Natural killer cell (primary cell): ENCODE results near the gene PRKAA2. TPM values are rescaled to one million over a fixed set of nuclear protein-coding genes. Genes with fewer than 3 reads are reported as not detected.

ENCODE experiments used
- ATAC-seq, 3 donors: fragments of 150-1000 bp in 2 of 3; fragments of 200-7000 bp in 1 of 3; cut with Tn5 transposase; 1 replicate in 1 of 3; 2 replicates in 2 of 3; pipeline ENCODE4 v1.10.0; 2021; ENCODE audit warnings: mild to moderate bottlenecking in 2 of 3, moderate library complexity in 2 of 3
- DNase-seq, 2 donors: peaks; one replicate each; pipeline versions ENCODE4 v3.0.0 to v3.0.0-alpha.2; 2013 to 2021; ENCODE audit warnings: mixed read lengths in 1 of 2
- H3K27ac ChIP-seq: one replicate; pipeline ENCODE4 v1.5.1; 2013; ENCODE audit warnings: mild to moderate bottlenecking, low read length
- H3K27me3 ChIP-seq: one replicate; pipeline ENCODE4 v1.6.1; 2013; ENCODE audit warnings: low read length; ENCODE audit not compliant: control insufficient read depth, insufficient read depth
- H3K36me3 ChIP-seq: one replicate; pipeline ENCODE4 v1.6.1; 2013; ENCODE audit warnings: low read length; ENCODE audit not compliant: control insufficient read depth, insufficient read depth
- H3K4me1 ChIP-seq: one replicate; pipeline ENCODE4 v1.6.1; 2013; ENCODE audit warnings: low read length; ENCODE audit not compliant: control insufficient read depth, insufficient read depth
- H3K4me3 ChIP-seq: one replicate; pipeline ENCODE4 v1.5.1; 2013; ENCODE audit warnings: low read length
- H3K9me3 ChIP-seq: one replicate; pipeline ENCODE4 v1.6.1; 2013; ENCODE audit warnings: low read length; ENCODE audit not compliant: control insufficient read depth, insufficient read depth
- H3K27ac Mint-ChIP-seq, 2 donors: one replicate each; pipeline ENCODE4 v1.8.0; 2022; ENCODE audit warnings: mild to moderate bottlenecking in 2 of 2, mixed read lengths in 2 of 2, moderate library complexity in 1 of 2
- H3K27me3 Mint-ChIP-seq, 2 donors: one replicate each; pipeline ENCODE4 v1.8.0; 2022; ENCODE audit warnings: low read depth in 2 of 2, mixed read lengths in 2 of 2
- H3K36me3 Mint-ChIP-seq: one replicate; pipeline ENCODE4 v1.8.0; 2022; ENCODE audit warnings: mixed read lengths
- H3K4me1 Mint-ChIP-seq, 2 donors: one replicate each; pipeline ENCODE4 v1.8.0; 2022; ENCODE audit warnings: mixed read lengths in 2 of 2
- H3K4me3 Mint-ChIP-seq: one replicate; pipeline ENCODE4 v1.8.0; 2022; ENCODE audit warnings: mild to moderate bottlenecking, moderate library complexity, mixed read lengths
- H3K9me3 Mint-ChIP-seq, 2 donors: one replicate each; pipeline ENCODE4 v1.8.0; 2022; ENCODE audit warnings: mixed read lengths in 2 of 2
- CTCF ChIP-seq: fragments of 200-600 bp; IDR thresholded peaks from one replicate; pipeline ENCODE4 v1.8.0; 2022; ENCODE audit warnings: antibody characterized with exemption
- WGBS: methylation state at CpG from one replicate; pipeline ENCODE4 v1.1.7; 2013; ENCODE audit warnings: missing lambda C conversion rate; ENCODE audit not compliant: insufficient coverage; 5-methylcytosine and 5-hydroxymethylcytosine counted together
- intact Hi-C: fragments of 100-400 bp; cut with micrococcal nuclease; formaldehyde crosslinking; loops from one replicate; pipeline ENCODE4 v1.14.2; 2022
- total RNA-seq, 4 donors: library from RNA; stranded (reverse); fragments of 120-200 nt in 1 of 4; gene quantifications; one replicate each; pipeline versions ENCODE4 v1.2.3 to v1.2.4, GENCODE V29; 2013 to 2022

The PRKAA2 gene
- total RNA-seq, 3 donors from 2014 or later (not counting 1 experiment from before 2014, with no cell fraction given), result not detected

DNA sequence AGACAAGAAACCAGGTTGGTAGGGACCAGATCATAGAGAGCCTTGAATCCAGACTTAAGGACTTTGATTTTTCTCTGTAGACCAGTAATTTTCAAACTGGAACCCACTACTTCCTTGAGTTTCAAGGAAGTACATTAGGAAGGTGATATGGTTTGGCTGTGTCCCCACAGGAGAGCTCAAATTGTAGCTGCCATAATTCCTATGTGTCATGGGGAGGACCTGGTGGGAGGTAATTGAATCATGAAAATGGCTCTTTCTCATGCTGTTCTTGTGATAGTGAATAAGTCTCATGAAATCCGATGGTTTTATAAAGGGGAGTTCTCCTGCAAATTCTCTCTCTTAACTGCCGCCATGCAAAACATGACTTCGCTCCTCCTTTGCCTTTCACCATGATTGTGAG is 10.1 kb upstream of the PRKAA2 start:
- intact Hi-C loops, result no loop called here
- H3K4me1 Mint-ChIP-seq, result no peaks in the 10 kb centered on the region
- ATAC-seq (no peak), DNase-seq (no peak)
- Histone ChIP-seq H3K4me3 (no peak overlapping the region), H3K4me1 (no peaks in the 10 kb centered on the region), H3K36me3 (no peaks in the 10 kb centered on the region), H3K9me3 (peaks cover 2% of the 10 kb centered on the region), H3K27me3 (peaks cover 6% of the 10 kb centered on the region), H3K27ac (no peak overlapping the region)
- no peaks in the 10 kb centered on the region for H3K9me3 Mint-ChIP-seq
- H3K36me3 Mint-ChIP-seq, result no peaks in the 10 kb centered on the region
- 93% methylated on average over 3 of the region's 3 CpGs for WGBS
- H3K27ac Mint-ChIP-seq, result no peak overlapping the region
- H3K27me3 Mint-ChIP-seq, result peaks cover 0 to 3% of the 10 kb centered on the region in 2 donors
- no peak overlapping the region for H3K4me3 Mint-ChIP-seq
- TF ChIP-seq CTCF, result no peak

- TF ChIP-seq CTCF, result no peak
- no peak overlapping the region for H3K27ac ChIP-seq
- Mint-ChIP-seq H3K4me3 (no peak overlapping the region), H3K27ac (no peak overlapping the region), H3K36me3 (no peaks in the 10 kb centered on the region), H3K9me3 (no peaks in the 10 kb centered on the region), H3K4me1 (no peaks in the 10 kb centered on the region), H3K27me3 (no peaks in the 10 kb centered on the region)
- WGBS, result 82% methylated on average over 1 of the region's 1 CpG
- ATAC-seq (no peak), DNase-seq (no peak)
- no peaks in the 10 kb centered on the region for H3K36me3 ChIP-seq
- intact Hi-C loops, result no loop called here
- H3K4me1 ChIP-seq, result no peaks in the 10 kb centered on the region
- H3K9me3 ChIP-seq, result peaks cover 2% of the 10 kb centered on the region
- H3K4me3 ChIP-seq, result no peak overlapping the region
- peaks cover 5% of the 10 kb centered on the region for H3K27me3 ChIP-seq
Observed at GRCh38 chr1:56638248-56638647, 6.9 kb upstream of the PRKAA2 start.

- Mint-ChIP-seq H3K4me1 (no peaks in the 10 kb centered on the region), H3K36me3 (no peaks in the 10 kb centered on the region), H3K4me3 (no peak overlapping the region), H3K27me3 (peaks cover 4% of the 10 kb centered on the region in 2 donors), H3K27ac (no peak overlapping the region), H3K9me3 (no peaks in the 10 kb centered on the region)
- intact Hi-C loops, result no loop called here
- WGBS, result 88% methylated on average over 1 of the region's 2 CpGs
- ATAC-seq, result no peak
- H3K36me3 ChIP-seq, result no peaks in the 10 kb centered on the region
- no peak for DNase-seq
- no peak overlapping the region for H3K27ac ChIP-seq
- no peak overlapping the region for H3K4me3 ChIP-seq
- peaks cover 2% of the 10 kb centered on the region for H3K9me3 ChIP-seq
- no peaks in the 10 kb centered on the region for H3K4me1 ChIP-seq
- peaks cover 5% of the 10 kb centered on the region for H3K27me3 ChIP-seq
- no peak for TF ChIP-seq CTCF
Observed at GRCh38 chr1:56639211-56639610, 5.9 kb upstream of the PRKAA2 start.

DNA sequence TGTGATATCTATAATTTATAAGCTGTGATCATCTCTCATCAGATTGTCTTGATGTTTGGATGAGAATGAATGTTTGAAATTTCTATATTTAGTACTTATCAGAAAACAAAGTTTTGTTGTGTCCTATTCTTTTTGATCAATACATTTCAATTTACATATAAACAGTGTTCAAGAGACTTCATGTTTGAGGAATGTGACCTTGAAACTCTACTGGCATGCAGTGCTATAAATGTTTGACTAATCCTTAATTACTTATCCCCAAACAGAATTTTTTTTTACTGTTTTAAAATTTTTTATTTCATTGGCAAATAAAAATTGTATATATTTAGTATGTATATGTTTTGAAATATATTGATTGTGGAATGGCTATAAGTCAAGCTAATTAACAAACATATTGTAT is 1.5 kb upstream of the PRKAA2 start:
- Mint-ChIP-seq H3K36me3 (no peaks in the 10 kb centered on the region), H3K4me3 (peak overlapping the region; percentile 52), H3K9me3 (no peaks in the 10 kb centered on the region), H3K27ac (no peak overlapping the region), H3K27me3 (peaks cover 25 to 40% of the 10 kb centered on the region in 2 donors), H3K4me1 (no peaks in the 10 kb centered on the region)
- peaks cover 24% of the 10 kb centered on the region for H3K27me3 ChIP-seq
- intact Hi-C loops, result no loop called here
- DNase-seq (no peak), ATAC-seq (no peak)
- no peaks in the 10 kb centered on the region for H3K9me3 ChIP-seq
- no peak overlapping the region for H3K4me3 ChIP-seq
- TF ChIP-seq CTCF, result no peak
- H3K36me3 ChIP-seq, result no peaks in the 10 kb centered on the region
- H3K4me1 ChIP-seq, result peaks cover 6% of the 10 kb centered on the region
- no peak overlapping the region for H3K27ac ChIP-seq
